GM12874 (cell line): ENCODE data around the gene SLC7A7.

ENCODE experiments used
- CTCF ChIP-seq: IDR thresholded peaks from 2 replicates; pipeline ENCODE4 v1.5.1; 2011; ENCODE audit warnings: low read depth, mild to moderate bottlenecking, control low read depth, low read length, moderate library complexity; ENCODE audit not compliant: insufficient read depth

SLC7A7 gene

GRCh38 chr14:22794551-22794951 lies 20.7 kb downstream of the SLC7A7 start:
- no peak for TF ChIP-seq CTCF

- TF ChIP-seq CTCF, result no peak
These were observed 21.3 kb downstream of the SLC7A7 start for GRCh38 chr14:22793976-22794375.

- TF ChIP-seq CTCF, result no peak
These were observed 23.1 kb downstream of the SLC7A7 start for GRCh38 chr14:22792158-22792557.

GRCh38 chr14:22791301-22791700 lies 23.9 kb downstream of the SLC7A7 start:
- no peak for TF ChIP-seq CTCF

GRCh38 chr14:22786685-22787084 lies 28.6 kb downstream of the SLC7A7 start:
- TF ChIP-seq CTCF, result no peak

GRCh38 chr14:22781301-22781991 lies 33.8 kb downstream of the SLC7A7 start:
- no peak for TF ChIP-seq CTCF

- TF ChIP-seq CTCF, result no peak
These were observed 34.3 kb downstream of the SLC7A7 start for GRCh38 chr14:22780941-22781300.
